Pancreas (tissue), 10 donors: ENCODE data around the gene RET. TPM values are rescaled to one million over a fixed set of nuclear protein-coding genes. Genes with fewer than 3 reads are reported as not detected.
"Not testable (repeated sequence)": the region's sequence is repeated elsewhere in the genome, so short reads cannot be mapped to it uniquely, and the experiment has no call there.

Experiments used
- ATAC-seq, 4 donors: fragments of 200-7000 bp; cut with Tn5 transposase; one replicate each; pipeline versions ENCODE4 v1.8.0 to v1.9.1; 2020; ENCODE audit warnings: mild to moderate bottlenecking in 4 of 4, moderate library complexity in 4 of 4
- DNase-seq, 6 donors: peaks; one replicate each; pipeline ENCODE4 v3.0.0-alpha.2; 2020
- FAIRE-seq: peaks from 2 replicates; lab custom pipeline; 2012; peaks lifted over from hg19 to GRCh38; lab: Jason Lieb, UNC
- H3K27ac ChIP-seq, 4 donors: fragments of 200-600 bp; sonication (generic); 1 replicate in 3 of 4; 2 replicates in 1 of 4; pipeline versions ENCODE4 v1.5.0 to v1.8.0; 2020
- H3K27me3 ChIP-seq, 4 donors: fragments of 200-600 bp; one replicate each; pipeline ENCODE4 v1.8.0; 2021
- H3K36me3 ChIP-seq, 3 donors: fragments of 200-600 bp; sonication (generic) in 1 of 3; one replicate each; pipeline versions ENCODE4 v1.5.0 to v1.8.0; 2020 to 2021
- H3K4me1 ChIP-seq, 3 donors: fragments of 200-600 bp; one replicate each; pipeline ENCODE4 v1.8.0; 2021
- H3K4me3 ChIP-seq, 4 donors: fragments of 200-600 bp; sonication (generic) in 2 of 4; one replicate each; pipeline versions ENCODE4 v1.5.0 to v1.8.0; 2020 to 2021
- H3K9me3 ChIP-seq, 4 donors: fragments of 200-600 bp; one replicate each; pipeline ENCODE4 v1.8.0; 2021
- WGBS, 2 donors: extraction: QIAGEN DNeasy Blood & Tissue Kit; methylation state at CpG; one replicate each; pipeline ENCODE4 v1.1.7; 2013; 5-methylcytosine and 5-hydroxymethylcytosine counted together
- intact Hi-C, 3 donors: fragments of 100-400 bp; cut with DNase I; formaldehyde crosslinking; loops; one replicate each; pipeline versions ENCODE4 v1.11.1 to v1.14.2; 2022
- polyA plus RNA-seq, 2 donors: library from polyadenylated mRNA; stranded (reverse); fragments of 200-250 nt; gene quantifications; one replicate each; pipeline ENCODE4 v1.2.3, GENCODE V29; 2013
- total RNA-seq, 6 donors: library from RNA; stranded (reverse); fragmentation: NEBNext Ultra II Directional in 4 of 6; extraction: Animal tissue kit (Norgen Biotek cat#: 25700) in 4 of 6; gene quantifications; one replicate each; pipeline versions ENCODE4 v1.2.1 to v1.2.4, GENCODE V29; 2021 to 2023
- TF ChIP-seq, protein P1 (sequence below), 4 donors: fragments of 200-600 bp; sonication (generic) in 3 of 4; IDR thresholded peaks; one replicate each; pipeline versions ENCODE4 v1.5.0 to v1.8.0; 2021; ENCODE audit warnings: antibody characterized with exemption in 4 of 4
- donor health status: healthy with polysubstance abuse.
- donor health status: DM: no; HTN: no; CAD: no; lungs with moderate emphysema.
- donor health status: DM: no; HTN: no; CAD: no.
- donor health status: control.
- donor health status: control.
- donor health status: Bipolar disorder and iron deficiency.
- donor health status: DM: yes; HTN: yes; CAD: no.
- donor health status: DM: no; HTN: no; CAD: no.
- donor health status: DM: no; HTN: no; CAD: no.
- donor health status: DM: yes; HTN: yes; CAD: no.

RET gene
- total and polyA plus RNA-seq, 8 donors = 0.32 to 4.4 (median 0.83) TPM

DNA sequence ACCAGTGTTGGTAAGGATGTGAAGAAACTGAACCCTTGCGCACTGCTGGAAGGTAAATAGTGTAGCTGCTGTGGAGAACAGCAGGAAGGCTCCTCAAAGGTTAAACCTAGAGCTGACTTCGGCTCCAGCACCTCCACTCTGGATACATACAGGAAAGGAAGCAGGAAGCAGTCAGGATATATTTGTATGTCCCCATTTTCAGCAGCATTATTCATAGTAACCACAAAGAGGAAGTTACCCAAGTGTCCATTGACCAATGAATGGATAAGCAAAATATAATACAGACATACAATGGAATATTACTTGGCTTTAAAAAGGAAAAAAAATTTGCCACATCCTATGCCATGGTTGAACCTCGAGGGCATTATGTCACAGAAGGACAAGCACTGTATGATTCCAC lies 15.0 kb downstream of the RET start:
- Histone ChIP-seq H3K4me3 (no peak overlapping the region), H3K36me3 (no peaks in the 10 kb centered on the region), H3K27me3 (no peaks in the 10 kb centered on the region), H3K4me1 (no peaks in the 10 kb centered on the region), H3K9me3 (no peaks in the 10 kb centered on the region), H3K27ac (no peak overlapping the region)
- TF ChIP-seq, protein P1, sequence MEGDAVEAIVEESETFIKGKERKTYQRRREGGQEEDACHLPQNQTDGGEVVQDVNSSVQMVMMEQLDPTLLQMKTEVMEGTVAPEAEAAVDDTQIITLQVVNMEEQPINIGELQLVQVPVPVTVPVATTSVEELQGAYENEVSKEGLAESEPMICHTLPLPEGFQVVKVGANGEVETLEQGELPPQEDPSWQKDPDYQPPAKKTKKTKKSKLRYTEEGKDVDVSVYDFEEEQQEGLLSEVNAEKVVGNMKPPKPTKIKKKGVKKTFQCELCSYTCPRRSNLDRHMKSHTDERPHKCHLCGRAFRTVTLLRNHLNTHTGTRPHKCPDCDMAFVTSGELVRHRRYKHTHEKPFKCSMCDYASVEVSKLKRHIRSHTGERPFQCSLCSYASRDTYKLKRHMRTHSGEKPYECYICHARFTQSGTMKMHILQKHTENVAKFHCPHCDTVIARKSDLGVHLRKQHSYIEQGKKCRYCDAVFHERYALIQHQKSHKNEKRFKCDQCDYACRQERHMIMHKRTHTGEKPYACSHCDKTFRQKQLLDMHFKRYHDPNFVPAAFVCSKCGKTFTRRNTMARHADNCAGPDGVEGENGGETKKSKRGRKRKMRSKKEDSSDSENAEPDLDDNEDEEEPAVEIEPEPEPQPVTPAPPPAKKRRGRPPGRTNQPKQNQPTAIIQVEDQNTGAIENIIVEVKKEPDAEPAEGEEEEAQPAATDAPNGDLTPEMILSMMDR (IDR thresholded peaks at IDR 0.05) = no peak
- 76 to 79% methylated on average over 3 of the region's 3 CpGs for WGBS, 2 donors
- no peak for DNase-seq
- FAIRE-seq = no peak
- intact Hi-C loops = no loop called here
- peak in 1 of 4 donors; percentile 28 for ATAC-seq

DNA sequence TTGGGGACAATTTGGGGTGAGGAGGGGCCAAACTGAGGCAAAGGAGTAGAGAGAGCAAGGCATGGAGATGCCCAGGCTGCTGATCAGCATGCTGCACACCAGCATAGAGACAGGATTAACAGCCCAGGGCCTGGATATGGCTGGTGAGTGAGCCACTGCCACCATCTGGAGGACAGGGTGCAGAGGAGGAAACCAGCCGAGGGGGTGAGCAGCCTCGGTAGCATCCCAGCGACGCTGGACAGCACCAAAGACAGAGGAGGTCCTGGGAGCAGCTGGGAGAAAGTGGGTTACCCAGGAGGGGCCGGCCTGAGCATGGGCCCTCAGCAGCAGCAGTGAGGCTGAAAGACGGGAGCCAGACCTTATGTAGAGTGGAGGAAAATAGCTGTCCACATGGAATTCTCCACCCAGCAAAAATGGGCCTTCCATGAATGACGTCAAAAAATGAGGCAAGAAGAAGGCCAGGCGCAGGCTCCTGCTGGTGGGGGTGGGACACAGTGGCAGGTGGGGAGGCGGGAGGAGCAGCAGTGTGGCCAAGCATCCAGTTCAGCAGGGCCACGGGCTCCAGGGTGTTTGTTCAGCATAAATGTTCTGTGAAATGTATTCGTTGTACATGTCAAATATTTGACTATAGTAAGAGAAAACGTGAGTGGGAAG lies 16.7 kb downstream of the RET start:
- TF ChIP-seq, protein P1 (IDR thresholded peaks at IDR 0.05) = no peak
- H3K9me3 ChIP-seq = no peaks in the 10 kb centered on the region
- ATAC-seq = peak in 3 of 4 donors; percentile 60 to 62 (median 61)
- H3K4me1 ChIP-seq = no peaks in the 10 kb centered on the region
- no peaks in the 10 kb centered on the region for H3K36me3 ChIP-seq
- DNase-seq = no peak
- 51 to 53% methylated on average over 12 of the region's 12 CpGs for WGBS, 2 donors
- H3K4me3 ChIP-seq = no peak overlapping the region
- no peak overlapping the region for H3K27ac ChIP-seq
- no peaks in the 10 kb centered on the region for H3K27me3 ChIP-seq
- FAIRE-seq = no peak
- intact Hi-C loops = no loop called here

DNA sequence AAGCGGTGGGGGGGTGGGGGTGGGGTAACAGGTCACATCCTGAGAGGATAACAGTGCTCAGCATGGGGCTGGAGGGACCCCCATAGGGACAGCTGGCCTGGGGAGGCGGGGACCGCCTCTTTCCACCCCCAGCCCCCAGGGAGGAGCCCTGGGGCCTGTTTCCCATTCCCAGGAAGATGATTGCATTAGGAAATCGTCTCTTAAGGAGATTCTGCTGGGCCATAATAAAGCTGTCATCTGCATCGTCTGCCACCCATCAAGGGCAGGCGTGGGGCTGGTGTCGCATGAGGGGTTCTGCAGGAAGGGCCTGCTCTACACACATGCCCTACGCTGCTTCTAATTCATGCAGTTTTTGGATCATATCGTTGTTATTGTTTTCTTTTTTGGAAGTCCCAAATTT lies 17.2 kb downstream of the RET start:
- 79 to 85% methylated on average over 9 of the region's 9 CpGs for WGBS, 2 donors
- no peak overlapping the region for H3K27ac ChIP-seq
- no peaks in the 10 kb centered on the region for H3K4me1 ChIP-seq
- ATAC-seq (no peak), DNase-seq (no peak), FAIRE-seq (no peak)
- no peak overlapping the region for H3K4me3 ChIP-seq
- H3K27me3 ChIP-seq = no peaks in the 10 kb centered on the region
- TF ChIP-seq, protein P1 (IDR thresholded peaks at IDR 0.05) = no peak
- intact Hi-C loops = no loop called here
- H3K36me3 ChIP-seq = no peaks in the 10 kb centered on the region
- no peaks in the 10 kb centered on the region for H3K9me3 ChIP-seq

DNA sequence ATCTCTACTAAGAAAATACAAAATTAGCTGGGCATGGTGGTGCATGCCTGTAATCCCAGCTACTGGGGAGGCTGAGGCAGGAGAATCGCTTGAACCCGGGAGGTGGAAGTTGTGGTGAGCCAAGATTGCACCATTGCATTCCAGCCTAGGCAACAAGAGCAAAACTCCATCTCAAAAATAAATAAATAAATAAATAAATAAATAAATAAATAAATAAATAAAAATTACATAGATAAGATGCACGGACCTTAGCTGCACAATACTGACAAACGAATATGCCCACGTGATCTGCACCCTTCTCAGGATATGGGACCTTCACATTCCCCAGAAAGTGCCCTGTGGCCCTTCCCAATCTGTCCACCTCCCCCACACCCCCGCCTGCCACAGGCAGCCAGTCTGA lies 22.5 kb downstream of the RET start:
- FAIRE-seq, intact Hi-C loops: not testable (repeated sequence)

DNA sequence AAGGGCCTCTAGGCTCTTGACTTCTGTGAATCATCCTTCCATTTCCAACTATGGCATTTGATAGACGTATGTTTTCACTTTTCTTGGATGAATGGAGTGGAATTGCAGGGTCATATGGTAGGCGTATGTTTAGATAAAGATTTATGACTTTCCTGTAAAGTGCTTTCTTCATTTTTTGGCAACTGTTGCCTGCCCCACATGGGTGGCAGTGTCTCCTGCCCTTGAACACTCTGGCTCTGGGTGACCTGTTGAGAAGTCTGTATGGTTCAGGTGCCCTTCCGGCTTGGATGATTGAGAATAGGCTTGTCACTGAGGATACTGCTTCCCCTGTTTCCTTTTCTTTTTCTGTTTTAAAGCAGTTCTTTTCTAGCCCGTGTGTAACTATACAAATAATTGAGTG lies 23.1 kb downstream of the RET start:
- Histone ChIP-seq H3K36me3 (no peaks in the 10 kb centered on the region), H3K27me3 (no peaks in the 10 kb centered on the region), H3K4me3 (no peak overlapping the region), H3K27ac (no peak overlapping the region), H3K9me3 (no peaks in the 10 kb centered on the region), H3K4me1 (peaks cover 0 to 3% (median 0%) of the 10 kb centered on the region in 3 donors)
- no peak for ATAC-seq
- TF ChIP-seq, protein P1 (IDR thresholded peaks at IDR 0.05) = no peak
- no peak for FAIRE-seq
- 71 to 78% methylated on average over 4 of the region's 4 CpGs for WGBS, 2 donors
- no peak for DNase-seq
- intact Hi-C loops = no loop called here

More for the DNA sequence above, 22.5 kb downstream of the RET start:
- ATAC-seq, H3K27me3 ChIP-seq, H3K36me3 ChIP-seq, H3K27ac ChIP-seq, H3K4me3 ChIP-seq, H3K4me1 ChIP-seq, H3K9me3 ChIP-seq, DNase-seq: not testable (repeated sequence)
- WGBS, 2 donors = 78 to 87% methylated on average over 6 of the region's 6 CpGs
